ENCODE measurements around the gene SEMA4A.

DNA sequence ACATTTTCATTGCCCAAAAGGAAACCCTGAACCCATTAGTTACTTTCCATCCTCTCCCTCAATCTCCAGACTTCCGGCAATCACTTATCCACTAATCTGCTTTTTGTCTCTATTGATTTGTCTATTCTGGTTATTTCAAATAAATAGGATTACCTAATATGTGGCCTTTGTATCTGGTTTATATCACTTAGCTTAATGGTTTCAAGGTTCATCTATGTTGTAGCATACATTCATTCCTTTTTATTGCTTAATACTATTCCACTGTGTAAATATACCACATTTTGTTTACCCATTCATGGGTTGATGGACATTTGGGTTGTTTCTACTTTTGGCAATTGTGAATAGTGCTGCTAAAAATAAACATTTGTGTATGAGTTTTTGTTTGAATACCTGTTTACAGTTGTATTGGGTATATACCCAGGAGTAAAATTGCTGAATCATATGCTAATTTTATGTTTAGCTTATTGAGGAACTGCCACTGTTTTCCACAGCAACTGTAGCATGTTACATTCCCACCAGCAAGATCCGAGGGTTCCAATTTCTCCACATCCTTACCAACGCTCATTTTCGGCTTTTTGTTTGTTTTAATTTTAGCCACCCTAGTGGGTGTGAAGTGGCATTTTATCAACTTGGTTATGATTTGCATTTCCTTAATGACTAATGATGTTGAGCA is 38.0 kb downstream of the SEMA4A start:
- TF ChIP-seq, protein P1, sequence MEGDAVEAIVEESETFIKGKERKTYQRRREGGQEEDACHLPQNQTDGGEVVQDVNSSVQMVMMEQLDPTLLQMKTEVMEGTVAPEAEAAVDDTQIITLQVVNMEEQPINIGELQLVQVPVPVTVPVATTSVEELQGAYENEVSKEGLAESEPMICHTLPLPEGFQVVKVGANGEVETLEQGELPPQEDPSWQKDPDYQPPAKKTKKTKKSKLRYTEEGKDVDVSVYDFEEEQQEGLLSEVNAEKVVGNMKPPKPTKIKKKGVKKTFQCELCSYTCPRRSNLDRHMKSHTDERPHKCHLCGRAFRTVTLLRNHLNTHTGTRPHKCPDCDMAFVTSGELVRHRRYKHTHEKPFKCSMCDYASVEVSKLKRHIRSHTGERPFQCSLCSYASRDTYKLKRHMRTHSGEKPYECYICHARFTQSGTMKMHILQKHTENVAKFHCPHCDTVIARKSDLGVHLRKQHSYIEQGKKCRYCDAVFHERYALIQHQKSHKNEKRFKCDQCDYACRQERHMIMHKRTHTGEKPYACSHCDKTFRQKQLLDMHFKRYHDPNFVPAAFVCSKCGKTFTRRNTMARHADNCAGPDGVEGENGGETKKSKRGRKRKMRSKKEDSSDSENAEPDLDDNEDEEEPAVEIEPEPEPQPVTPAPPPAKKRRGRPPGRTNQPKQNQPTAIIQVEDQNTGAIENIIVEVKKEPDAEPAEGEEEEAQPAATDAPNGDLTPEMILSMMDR (conservative IDR thresholded peaks at IDR 0.05; ENCODE audit: low read length) = no peak
- no peak for TF ChIP-seq EZH2phosphoT487 (IDR thresholded peaks at IDR 0.05; ENCODE audit: borderline replicate concordance, low read depth, low read length)
